H1 (cell line): ENCODE measurements around the gene THOP1. TPM values are rescaled to one million over a fixed set of nuclear protein-coding genes. Genes with fewer than 3 reads are reported as not detected.

ENCODE experiments used
- CTCF ChIA-PET: fragments of 300-600 bp; sonication (Branson Sonifier 250); formaldehyde crosslinking; loops from one replicate; lab custom pipeline; 2021; ENCODE audit not compliant: partially characterized antibody; lab: Charles Lee
- POLR2A ChIA-PET: fragments of 300-600 bp; sonication (Branson Sonifier 250); formaldehyde crosslinking; loops from one replicate; lab custom pipeline; 2021; ENCODE audit warnings: inconsistent platforms; ENCODE audit not compliant: partially characterized antibody; lab: Charles Lee
- DNase-seq, 2 experiments: peaks; one replicate each; pipeline versions ENCODE4 v3.0.0 to v3.0.0-alpha.2; 2010 to 2022; ENCODE audit warnings: low spot score in 2 of 2, low read depth in 1 of 2, mixed read lengths in 1 of 2
- FAIRE-seq: peaks from 2 replicates; lab custom pipeline; 2011; peaks lifted over from hg19 to GRCh38; lab: Jason Lieb, UNC
- H2AFZ ChIP-seq: 2 replicates; pipeline ENCODE4 v1.8.1; 2012; ENCODE audit warnings: low read length, inconsistent platforms
- H2AK5ac ChIP-seq: 2 replicates; pipeline ENCODE4 v1.6.1; 2013; ENCODE audit warnings: low read depth, low read length
- H2BK120ac ChIP-seq: replicated peaks from 2 replicates; pipeline ENCODE3; 2013; ENCODE audit warnings: low read depth, low read length, inconsistent platforms
- H2BK12ac ChIP-seq: 2 replicates; pipeline ENCODE4 v1.6.1; 2013; ENCODE audit warnings: low read depth, low read length
- H2BK15ac ChIP-seq: 2 replicates; pipeline ENCODE4 v1.6.1; 2013; ENCODE audit warnings: low read length
- H2BK20ac ChIP-seq: 2 replicates; pipeline ENCODE4 v1.6.1; 2013; ENCODE audit warnings: low read length
- H2BK5ac ChIP-seq: 2 replicates; pipeline ENCODE4 v1.6.1; 2013; ENCODE audit warnings: low read depth, low read length
- H3K14ac ChIP-seq: 2 replicates; pipeline ENCODE4 v1.6.1; 2013; ENCODE audit warnings: inconsistent platforms; ENCODE audit not compliant: insufficient read length
- H3K18ac ChIP-seq: 2 replicates; pipeline ENCODE4 v1.6.1; 2013; ENCODE audit warnings: low read length; ENCODE audit errors: extremely low read depth
- H3K23ac ChIP-seq: 2 replicates; pipeline ENCODE4 v1.6.1; 2013; ENCODE audit warnings: inconsistent platforms; ENCODE audit not compliant: insufficient read length
- H3K23me2 ChIP-seq: 2 replicates; pipeline ENCODE4 v1.6.1; 2013; ENCODE audit warnings: low read depth, low read length
- H3K27ac ChIP-seq: 2 replicates; pipeline ENCODE4 v1.6.1; 2011; ENCODE audit warnings: low read depth, low read length, inconsistent platforms
- H3K27me3 ChIP-seq, 4 experiments: replicated peaks in 1 of 4; 1 replicate in 1 of 4; 2 replicates in 3 of 4; pipeline versions ENCODE4 v1.6.1 to v1.8.1; 2011 to 2013; ENCODE audit warnings: low read length in 3 of 4, mild to moderate bottlenecking in 3 of 4, inconsistent platforms in 2 of 4, mixed read lengths in 2 of 4, moderate library complexity in 1 of 4; ENCODE audit not compliant: control insufficient read depth in 3 of 4, insufficient read depth in 3 of 4; ENCODE audit errors: extremely low read depth in 1 of 4
- H3K36me3 ChIP-seq, 4 experiments: 2 replicates each; pipeline versions ENCODE4 v1.6.1 to v1.8.1; 2011 to 2013; ENCODE audit warnings: mild to moderate bottlenecking in 4 of 4, low read length in 3 of 4, moderate library complexity in 2 of 4, control low read depth in 1 of 4, inconsistent platforms in 1 of 4; ENCODE audit not compliant: insufficient read depth in 4 of 4, control insufficient read depth in 2 of 4
- H3K4ac ChIP-seq: replicated peaks from 2 replicates; pipeline ENCODE3; 2013; ENCODE audit warnings: low read length, low read depth, mixed read lengths, inconsistent platforms; ENCODE audit not compliant: insufficient read length
- H3K4me1 ChIP-seq, 4 experiments: replicated peaks in 1 of 4; 1 replicate in 1 of 4; 2 replicates in 3 of 4; pipeline versions ENCODE4 v1.6.1 to v1.8.1; 2011 to 2013; ENCODE audit warnings: low read length in 3 of 4, inconsistent platforms in 2 of 4, mixed read lengths in 1 of 4; ENCODE audit not compliant: insufficient read depth in 4 of 4, control insufficient read depth in 3 of 4
- H3K4me2 ChIP-seq, 2 experiments: 2 replicates each; pipeline versions ENCODE4 v1.6.1 to v1.8.1; 2011 to 2013; ENCODE audit warnings: low read depth in 2 of 2, low read length in 2 of 2, control low read depth in 1 of 2, inconsistent platforms in 1 of 2, mild to moderate bottlenecking in 1 of 2; ENCODE audit not compliant: insufficient read depth in 1 of 2
- H3K4me3 ChIP-seq, 4 experiments: fragments of 200-600, 300-600 bp in 1 of 4; sonication (generic), shearing (Covaris generic), sonication (Bioruptor Twin) in 1 of 4; 2 replicates each; pipeline versions ENCODE4 v1.5.1 to v1.8.1; 2011 to 2016; ENCODE audit warnings: low read length in 4 of 4, low read depth in 3 of 4, control low read depth in 2 of 4, inconsistent platforms in 2 of 4, mild to moderate bottlenecking in 2 of 4, mixed read lengths in 1 of 4, moderate library complexity in 1 of 4; ENCODE audit not compliant: insufficient read depth in 2 of 4; ENCODE audit errors: extremely low read depth in 1 of 4
- H3K56ac ChIP-seq: replicated peaks from 2 replicates; pipeline ENCODE3; 2013; ENCODE audit warnings: low read depth, mild to moderate bottlenecking, mixed read lengths, low read length, inconsistent platforms; ENCODE audit not compliant: insufficient read length
- H3K79me1 ChIP-seq: 2 replicates; pipeline ENCODE4 v1.6.1; 2013; ENCODE audit warnings: low read depth, low read length, control low read depth
- H3K79me2 ChIP-seq, 2 experiments: 2 replicates each; pipeline versions ENCODE4 v1.6.1 to v1.8.1; 2012 to 2013; ENCODE audit warnings: low read length in 2 of 2, mild to moderate bottlenecking in 2 of 2, inconsistent platforms in 1 of 2; ENCODE audit not compliant: insufficient read depth in 2 of 2, control insufficient read depth in 1 of 2
- H3K9ac ChIP-seq, 4 experiments: replicated peaks in 1 of 4; 1 replicate in 1 of 4; 2 replicates in 3 of 4; pipeline versions ENCODE4 v1.6.1 to v1.8.1; 2011 to 2013; ENCODE audit warnings: low read depth in 3 of 4, low read length in 3 of 4, control low read depth in 2 of 4, mild to moderate bottlenecking in 2 of 4, moderate library complexity in 2 of 4, inconsistent platforms in 1 of 4; ENCODE audit errors: extremely low read depth in 1 of 4
- H3K9me3 ChIP-seq, 2 experiments: 2 replicates each; pipeline versions ENCODE4 v1.6.1 to v1.8.1; 2012 to 2013; ENCODE audit warnings: mild to moderate bottlenecking in 2 of 2, moderate library complexity in 2 of 2, control low read depth in 1 of 2, inconsistent platforms in 1 of 2, low read depth in 1 of 2, low read length in 1 of 2, mixed read lengths in 1 of 2; ENCODE audit not compliant: insufficient read depth in 2 of 2
- H4K20me1 ChIP-seq, 2 experiments: replicated peaks in 1 of 2; 2 replicates each; pipeline versions ENCODE3 to v1.8.1; 2011 to 2013; ENCODE audit warnings: inconsistent platforms in 2 of 2, low read length in 2 of 2, mild to moderate bottlenecking in 1 of 2; ENCODE audit not compliant: insufficient read depth in 2 of 2, control insufficient read depth in 1 of 2
- H4K5ac ChIP-seq: 2 replicates; pipeline ENCODE4 v1.6.1; 2013; ENCODE audit warnings: low read length, low read depth, mixed read lengths, inconsistent platforms; ENCODE audit not compliant: insufficient read length
- H4K8ac ChIP-seq: 2 replicates; pipeline ENCODE4 v1.8.0; 2013; ENCODE audit warnings: mild to moderate bottlenecking, moderate library complexity, low read length, inconsistent platforms; ENCODE audit not compliant: insufficient read depth; ENCODE audit errors: extremely low read depth
- H4K91ac ChIP-seq: replicated peaks from 2 replicates; pipeline ENCODE3; 2013; ENCODE audit warnings: low read length, mixed read lengths, inconsistent platforms; ENCODE audit not compliant: insufficient read length
- JUND ChIP-seq: IDR thresholded peaks from 2 replicates; pipeline ENCODE4 v1.6.1; 2011; ENCODE audit warnings: mild to moderate bottlenecking, improper control_type of control experiment, low read length
- KDM1A ChIP-seq: fragments of 200-600, 300-600 bp; sonication (generic); IDR thresholded peaks from 2 replicates; pipeline ENCODE4 v1.7.1; 2016; ENCODE audit warnings: mild to moderate bottlenecking, low read length, borderline replicate concordance
- KDM4A ChIP-seq: IDR thresholded peaks from one replicate; pipeline ENCODE4 v1.7.1; 2012; ENCODE audit warnings: low read depth, mild to moderate bottlenecking, moderate library complexity, low read length, inconsistent platforms; ENCODE audit not compliant: severe bottlenecking
- SAP30 ChIP-seq: fragments of 300-600 bp; sonication (generic); IDR thresholded peaks from 2 replicates; pipeline ENCODE4 v1.7.1; 2012; ENCODE audit warnings: low read length, moderate library complexity, mild to moderate bottlenecking, inconsistent platforms; ENCODE audit not compliant: insufficient read depth, insufficient replicate concordance
- WGBS, 2 experiments: shearing (Covaris generic) in 1 of 2; methylation state at CpG; one replicate each; pipeline versions ENCODE4 v1.1.6 to v1.1.7; 2013 to 2015; ENCODE audit warnings: low lambda C conversion rate in 2 of 2, mixed read lengths in 2 of 2, inconsistent platforms in 1 of 2, low coverage in 1 of 2, missing lambda C conversion rate in 1 of 2; ENCODE audit not compliant: insufficient replicate concordance in 2 of 2, insufficient coverage in 1 of 2, insufficient read length in 1 of 2; ENCODE audit errors: extremely low coverage in 1 of 2, missing lambda C conversion rate in 1 of 2; 5-methylcytosine and 5-hydroxymethylcytosine counted together
- polyA plus RNA-seq, 7 experiments: library from polyadenylated mRNA; depleted of rRNA in 3 of 7; stranded (reverse) in 5 of 7; unstranded in 2 of 7; fragments of >200 nt in 5 of 7; fragments of 200-250 nt in 2 of 7; gene quantifications; 1 replicate in 5 of 7; 2 replicates in 1 of 7; 4 replicates in 1 of 7; pipeline versions ENCODE4 v1.2.1 to v1.2.3, GENCODE V29; 2011 to 2013; ENCODE audit warnings: missing spikeins in 2 of 7, mixed read lengths in 2 of 7
- total RNA-seq: library from RNA; stranded (reverse); fragmentation: NEBNext Ultra II Directional; extraction: Animal tissue kit (Norgen Biotek cat#: 25700); gene quantifications from 2 replicates; pipeline ENCODE4 v1.2.1, GENCODE V29; 2021

THOP1 gene
- total and polyA plus RNA-seq, 2 of the 8 experiments (the other 6 are each of a cell fraction or from before 2014, with no cell fraction given) = 136 to 159 TPM

- ChIA-PET CTCF (interaction anchor here (0.9 to 1.0 kb wide), 2 partner anchors 9 to 49 kb away, joined by 3 read pairs; no protein-coding TSS in a partner anchor), POLR2A (interaction anchor here (1.3 kb wide), 1 partner anchor 10 kb away, joined by 3 read pairs; no protein-coding TSS in a partner anchor)
- DNase-seq (no peak), FAIRE-seq (no peak)
- Histone ChIP-seq H2BK120ac (no peak overlapping the region), H3K23ac (no peak overlapping the region), H3K9ac (no peak overlapping the region), H3K4me3 (no peak overlapping the region), H3K36me3 (peaks cover 0 to 11% (median 1%) of the 10 kb centered on the region in 4 experiments; a peak in 3 of 8 replicates), H3K14ac (no peak overlapping the region), H3K27ac (no peak overlapping the region), H2AK5ac (no peak overlapping the region), H3K4ac (no peak overlapping the region), H4K8ac (no peak overlapping the region; the same call in 1 of the 2 replicates), H2BK5ac (no peak overlapping the region), H2BK12ac (no peak overlapping the region), H4K20me1 (no peaks in the 10 kb centered on the region), H3K4me2 (no peak overlapping the region), H3K79me2 (no peaks in the 10 kb centered on the region), H3K9me3 (peaks cover 7 to 8% of the 10 kb centered on the region in 2 experiments; a peak in 3 of 4 replicates), H3K27me3 (no peaks in the 10 kb centered on the region), H4K5ac (no peak overlapping the region), H3K18ac (no peak overlapping the region), H2BK20ac (no peak overlapping the region), H4K91ac (no peak overlapping the region), H3K23me2 (peaks cover 4% of the 10 kb centered on the region; the same call in 1 of the 2 replicates), H2AFZ (no peak overlapping the region), H2BK15ac (no peak overlapping the region), H3K4me1 (no peaks in the 10 kb centered on the region), H3K79me1 (no peaks in the 10 kb centered on the region), H3K56ac (no peak overlapping the region)
- 82% methylated on average over 5 of the region's 5 CpGs; no CpG with 5 or more reads in 1 of the 2 experiments for WGBS, 2 experiments
- no peak for TF ChIP-seq KDM4A
- no peak for TF ChIP-seq KDM1A
- TF ChIP-seq SAP30 = no peak
- no peak for TF ChIP-seq JUND
Measured at GRCh38 chr19:2822846-2823245, 37.5 kb downstream of the THOP1 start.
